ENCODE data around the gene SRD5A3.
A peak's percentile ranks its signal among the peaks of the same experiment; 100 is the strongest.

The SRD5A3 gene

GRCh38 chr4:55406545-55406944, 60.5 kb downstream of the SRD5A3 start:
- Histone ChIP-seq H4K8ac (ENCODE audit: low read depth, low read length) (no peak overlapping the region), H3K79me2 (ENCODE audit: control insufficient read depth, insufficient read depth, low read length) (peaks cover 70% of the 10 kb centered on the region), H3K4me2 (ENCODE audit: low read length) (no peak overlapping the region), H3K4me3 (ENCODE audit: low read length) (no peak overlapping the region), H3K4me1 (ENCODE audit: control insufficient read depth, low read depth, low read length) (peaks cover 2% of the 10 kb centered on the region), H3K36me3 (ENCODE audit: control insufficient read depth, insufficient read depth, low read length) (no peaks in the 10 kb centered on the region), H3K18ac (ENCODE audit: low read length) (no peak overlapping the region), H3K4ac (ENCODE audit: low read depth, low read length) (no peak overlapping the region), H4K5ac (ENCODE audit: low read length) (no peak overlapping the region), H2BK120ac (ENCODE audit: low read depth, low read length) (no peak overlapping the region), H3K27ac (ENCODE audit: low read depth, low read length) (no peak overlapping the region), H2BK15ac (replicated peaks; ENCODE audit: low read depth) (no peak overlapping the region), H2BK5ac (ENCODE audit: low read length) (no peak overlapping the region), H2AK5ac (ENCODE audit: low read length) (no peak overlapping the region), H3K23ac (ENCODE audit: low read length) (no peak overlapping the region), H3K9ac (ENCODE audit: low read length) (no peak overlapping the region), H3K27me3 (ENCODE audit: insufficient read depth, low read length, poor library complexity) (no peaks in the 10 kb centered on the region), H3K56ac (ENCODE audit: low read length) (no peak overlapping the region), H3K79me1 (ENCODE audit: low read length) (peaks cover 4% of the 10 kb centered on the region)
- no peak for DNase-seq
- WGBS (ENCODE audit: extremely low coverage, insufficient coverage, low lambda C conversion rate) = no CpG with 5 or more reads among the region's 2 CpGs

- Histone ChIP-seq H3K23ac (ENCODE audit: low read length) (no peak overlapping the region), H2BK120ac (ENCODE audit: low read depth, low read length) (no peak overlapping the region), H3K79me1 (ENCODE audit: low read length) (peaks cover 6% of the 10 kb centered on the region), H3K4me1 (ENCODE audit: control insufficient read depth, low read depth, low read length) (peaks cover 2% of the 10 kb centered on the region), H2BK5ac (ENCODE audit: low read length) (no peak overlapping the region), H3K56ac (ENCODE audit: low read length) (no peak overlapping the region), H3K36me3 (ENCODE audit: control insufficient read depth, insufficient read depth, low read length) (no peaks in the 10 kb centered on the region), H3K27me3 (ENCODE audit: insufficient read depth, low read length, poor library complexity) (no peaks in the 10 kb centered on the region), H3K79me2 (ENCODE audit: control insufficient read depth, insufficient read depth, low read length) (peaks cover 73% of the 10 kb centered on the region), H4K8ac (ENCODE audit: low read depth, low read length) (no peak overlapping the region), H3K4me2 (ENCODE audit: low read length) (no peak overlapping the region), H3K18ac (ENCODE audit: low read length) (no peak overlapping the region), H2BK15ac (replicated peaks; ENCODE audit: low read depth) (no peak overlapping the region), H2AK5ac (ENCODE audit: low read length) (no peak overlapping the region), H3K27ac (ENCODE audit: low read depth, low read length) (no peak overlapping the region), H3K4ac (ENCODE audit: low read depth, low read length) (no peak overlapping the region), H4K5ac (ENCODE audit: low read length) (no peak overlapping the region), H3K4me3 (ENCODE audit: low read length) (no peak overlapping the region), H3K9ac (ENCODE audit: low read length) (no peak overlapping the region)
- no CpG with 5 or more reads among the region's 3 CpGs for WGBS (ENCODE audit: extremely low coverage, insufficient coverage, low lambda C conversion rate)
- DNase-seq = no peak
These were observed 61.1 kb downstream of the SRD5A3 start for GRCh38 chr4:55407119-55407518.

- no peaks in the 10 kb centered on the region for H3K27me3 ChIP-seq (ENCODE audit: insufficient read depth, low read length, poor library complexity)
- no peak overlapping the region for H3K27ac ChIP-seq (ENCODE audit: low read depth, low read length)
- H3K18ac ChIP-seq (ENCODE audit: low read length) = no peak overlapping the region
- H3K9ac ChIP-seq (ENCODE audit: low read length) = no peak overlapping the region
- no peak overlapping the region for H3K56ac ChIP-seq (ENCODE audit: low read length)
- no peak overlapping the region for H3K4me3 ChIP-seq (ENCODE audit: low read length)
- no peak for DNase-seq
- no peak overlapping the region for H3K4me2 ChIP-seq (ENCODE audit: low read length)
- no peak overlapping the region for H3K23ac ChIP-seq (ENCODE audit: low read length)
- no peaks in the 10 kb centered on the region for H3K36me3 ChIP-seq (ENCODE audit: control insufficient read depth, insufficient read depth, low read length)
- H2AK5ac ChIP-seq (ENCODE audit: low read length) = no peak overlapping the region
- H3K79me2 ChIP-seq (ENCODE audit: control insufficient read depth, insufficient read depth, low read length) = peaks cover 70% of the 10 kb centered on the region
- no peak overlapping the region for H2BK15ac ChIP-seq (replicated peaks; ENCODE audit: low read depth)
- no peak overlapping the region for H4K5ac ChIP-seq (ENCODE audit: low read length)
- H3K4me1 ChIP-seq (ENCODE audit: control insufficient read depth, low read depth, low read length) = peaks cover 2% of the 10 kb centered on the region
- whole genome bisulfite sequencing (ENCODE audit: extremely low coverage, insufficient coverage, low lambda C conversion rate) = no CpG with 5 or more reads among the region's 3 CpGs
- peaks cover 6% of the 10 kb centered on the region for H3K79me1 ChIP-seq (ENCODE audit: low read length)
- no peak overlapping the region for H4K8ac ChIP-seq (ENCODE audit: low read depth, low read length)
- H2BK5ac ChIP-seq (ENCODE audit: low read length) = no peak overlapping the region
- H2BK120ac ChIP-seq (ENCODE audit: low read depth, low read length) = no peak overlapping the region
- no peak overlapping the region for H3K4ac ChIP-seq (ENCODE audit: low read depth, low read length)
These were observed 61.7 kb downstream of the SRD5A3 start for GRCh38 chr4:55407764-55408163.

GRCh38 chr4:55409468-55410171, 63.6 kb downstream of the SRD5A3 start:
- Histone ChIP-seq H3K79me2 (ENCODE audit: control insufficient read depth, insufficient read depth, low read length) (peaks cover 65% of the 10 kb centered on the region), H3K18ac (ENCODE audit: low read length) (no peak overlapping the region), H3K9ac (ENCODE audit: low read length) (no peak overlapping the region), H3K23ac (ENCODE audit: low read length) (no peak overlapping the region), H2AK5ac (ENCODE audit: low read length) (no peak overlapping the region), H4K8ac (ENCODE audit: low read depth, low read length) (no peak overlapping the region), H3K4ac (ENCODE audit: low read depth, low read length) (no peak overlapping the region), H3K79me1 (ENCODE audit: low read length) (peaks cover 6% of the 10 kb centered on the region), H4K5ac (ENCODE audit: low read length) (no peak overlapping the region), H2BK15ac (replicated peaks; ENCODE audit: low read depth) (no peak overlapping the region), H2BK120ac (ENCODE audit: low read depth, low read length) (no peak overlapping the region), H2BK5ac (ENCODE audit: low read length) (no peak overlapping the region), H3K27ac (ENCODE audit: low read depth, low read length) (no peak overlapping the region), H3K27me3 (ENCODE audit: insufficient read depth, low read length, poor library complexity) (no peaks in the 10 kb centered on the region), H3K4me3 (ENCODE audit: low read length) (no peak overlapping the region), H3K36me3 (ENCODE audit: control insufficient read depth, insufficient read depth, low read length) (no peaks in the 10 kb centered on the region), H3K56ac (ENCODE audit: low read length) (peak overlapping the region; percentile 26), H3K4me2 (ENCODE audit: low read length) (no peak overlapping the region), H3K4me1 (ENCODE audit: control insufficient read depth, low read depth, low read length) (peaks cover 2% of the 10 kb centered on the region)
- DNase-seq = peak; percentile 87
- no CpG with 5 or more reads among the region's 10 CpGs for WGBS (ENCODE audit: extremely low coverage, insufficient coverage, low lambda C conversion rate)

GRCh38 chr4:55410431-55410830, 64.4 kb downstream of the SRD5A3 start:
- H3K23ac ChIP-seq (ENCODE audit: low read length) = no peak overlapping the region
- DNase-seq = no peak
- H3K27ac ChIP-seq (ENCODE audit: low read depth, low read length) = no peak overlapping the region
- peaks cover 9% of the 10 kb centered on the region for H3K79me1 ChIP-seq (ENCODE audit: low read length)
- H3K4me2 ChIP-seq (ENCODE audit: low read length) = no peak overlapping the region
- H3K27me3 ChIP-seq (ENCODE audit: insufficient read depth, low read length, poor library complexity) = no peaks in the 10 kb centered on the region
- peaks cover 2% of the 10 kb centered on the region for H3K36me3 ChIP-seq (ENCODE audit: control insufficient read depth, insufficient read depth, low read length)
- H3K4me3 ChIP-seq (ENCODE audit: low read length) = no peak overlapping the region
- no peak overlapping the region for H3K18ac ChIP-seq (ENCODE audit: low read length)
- no peak overlapping the region for H3K56ac ChIP-seq (ENCODE audit: low read length)
- no peak overlapping the region for H4K8ac ChIP-seq (ENCODE audit: low read depth, low read length)
- H3K4me1 ChIP-seq (ENCODE audit: control insufficient read depth, low read depth, low read length) = peaks cover 2% of the 10 kb centered on the region
- H2BK15ac ChIP-seq (replicated peaks; ENCODE audit: low read depth) = no peak overlapping the region
- H2BK5ac ChIP-seq (ENCODE audit: low read length) = no peak overlapping the region
- no CpG with 5 or more reads among the region's 8 CpGs for WGBS (ENCODE audit: extremely low coverage, insufficient coverage, low lambda C conversion rate)
- no peak overlapping the region for H4K5ac ChIP-seq (ENCODE audit: low read length)
- no peak overlapping the region for H3K4ac ChIP-seq (ENCODE audit: low read depth, low read length)
- no peak overlapping the region for H2BK120ac ChIP-seq (ENCODE audit: low read depth, low read length)
- no peak overlapping the region for H3K9ac ChIP-seq (ENCODE audit: low read length)
- H3K79me2 ChIP-seq (ENCODE audit: control insufficient read depth, insufficient read depth, low read length) = peaks cover 61% of the 10 kb centered on the region
- H2AK5ac ChIP-seq (ENCODE audit: low read length) = no peak overlapping the region

GRCh38 chr4:55411621-55412020, 65.6 kb downstream of the SRD5A3 start:
- no peak overlapping the region for H4K8ac ChIP-seq (ENCODE audit: low read depth, low read length)
- no CpG with 5 or more reads among the region's 6 CpGs for WGBS (ENCODE audit: extremely low coverage, insufficient coverage, low lambda C conversion rate)
- no peak overlapping the region for H3K4ac ChIP-seq (ENCODE audit: low read depth, low read length)

More at GRCh38 chr4:55411621-55412020, 65.6 kb downstream of the SRD5A3 start:
- Histone ChIP-seq H3K56ac (ENCODE audit: low read length) (no peak overlapping the region), H3K79me1 (ENCODE audit: low read length) (peaks cover 10% of the 10 kb centered on the region), H3K4me3 (ENCODE audit: low read length) (no peak overlapping the region), H2AK5ac (ENCODE audit: low read length) (no peak overlapping the region), H2BK5ac (ENCODE audit: low read length) (no peak overlapping the region), H3K23ac (ENCODE audit: low read length) (no peak overlapping the region), H3K79me2 (ENCODE audit: control insufficient read depth, insufficient read depth, low read length) (peaks cover 52% of the 10 kb centered on the region), H4K5ac (ENCODE audit: low read length) (no peak overlapping the region), H3K27me3 (ENCODE audit: insufficient read depth, low read length, poor library complexity) (no peaks in the 10 kb centered on the region), H2BK120ac (ENCODE audit: low read depth, low read length) (no peak overlapping the region), H3K4me2 (ENCODE audit: low read length) (no peak overlapping the region), H3K9ac (ENCODE audit: low read length) (no peak overlapping the region), H3K27ac (ENCODE audit: low read depth, low read length) (no peak overlapping the region), H3K4me1 (ENCODE audit: control insufficient read depth, low read depth, low read length) (peaks cover 2% of the 10 kb centered on the region), H2BK15ac (replicated peaks; ENCODE audit: low read depth) (no peak overlapping the region), H3K36me3 (ENCODE audit: control insufficient read depth, insufficient read depth, low read length) (peaks cover 4% of the 10 kb centered on the region), H3K18ac (ENCODE audit: low read length) (no peak overlapping the region)
- DNase-seq = no peak

All from mesendoderm (in vitro differentiated cells).